ENCODE data around the gene MCC. TPM values are rescaled to one million over a fixed set of nuclear protein-coding genes. Genes with fewer than 3 reads are reported as not detected.
A peak's percentile ranks its signal among the peaks of the same experiment; 100 is the strongest.

MCC gene
- polyA plus RNA-seq, 1 donor (not counting 4 experiments of a cell fraction or from before 2014, with no cell fraction given) = 24.6 TPM

DNA sequence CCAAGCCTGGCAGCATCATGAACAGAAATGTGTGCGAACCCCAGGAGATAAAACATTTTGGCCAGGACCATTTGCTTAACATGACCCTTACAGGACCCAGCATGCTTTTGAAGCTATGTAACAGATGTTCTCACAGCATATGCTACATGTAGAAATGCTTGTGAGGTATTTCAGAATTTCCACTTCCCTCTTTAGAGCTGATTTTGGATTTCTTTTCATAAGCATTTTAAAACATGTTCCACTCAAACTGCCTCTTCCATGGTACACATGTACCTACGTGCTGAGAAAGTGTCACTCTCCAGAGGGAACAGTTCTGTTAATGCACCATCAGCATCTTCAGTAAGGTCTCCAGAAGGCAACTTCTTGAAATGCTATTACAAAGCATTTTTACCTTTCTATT is 37.8 kb downstream of the MCC start:
- peaks cover 0 to 7% of the 10 kb centered on the region in 2 experiments for H3K36me3 ChIP-seq (ENCODE audit: control insufficient read depth in 2 of 2, extremely low read depth in 1 of 2, insufficient read depth in 2 of 2, low read length in 2 of 2)
- dilution Hi-C loops (cut with MboI; ENCODE audit: extremely low pct_ligation_motif_present, low sequenced_read_pairs) = no loop called here
- peak; percentile 58 for FAIRE-seq

GRCh38 chr5:113448252-113448651 is 40.0 kb downstream of the MCC start:
- H3K4me1 ChIP-seq (ENCODE audit: control insufficient read depth, extremely low read depth, insufficient read depth, low read length) = peaks cover 9% of the 10 kb centered on the region
- no peak overlapping the region for H3K9ac ChIP-seq (ENCODE audit: control insufficient read depth, extremely low read depth, insufficient read depth, low read length)
- TF ChIP-seq CTCF (optimal IDR thresholded peaks at IDR 0.05 in 1 of 3, IDR thresholded peaks at IDR 0.05 in 1 of 3, conservative IDR thresholded peaks at IDR 0.05 in 1 of 3; ENCODE audit: extremely low read depth in 1 of 3, insufficient read depth in 2 of 3, low read length in 3 of 3) (no peak), EZH2 (IDR thresholded peaks at IDR 0.05; ENCODE audit: low read length) (no peak)
- no peak overlapping the region for H3K4me3 ChIP-seq (ENCODE audit: control insufficient read depth in 2 of 3, extremely low read depth in 1 of 3, insufficient read depth in 2 of 3, low read depth in 1 of 3, low read length in 3 of 3)
- no peaks in the 10 kb centered on the region for H3K79me2 ChIP-seq (ENCODE audit: control insufficient read depth, insufficient read depth, low read length)
- dilution Hi-C loops (cut with MboI; ENCODE audit: extremely low pct_ligation_motif_present, low sequenced_read_pairs) = no loop called here
- FAIRE-seq = no peak
- H3K9me3 ChIP-seq (ENCODE audit: control insufficient read depth, low read depth, low read length) = no peaks in the 10 kb centered on the region
- no peak overlapping the region for H2AFZ ChIP-seq (ENCODE audit: control insufficient read depth, low read length)
- H4K20me1 ChIP-seq (ENCODE audit: control insufficient read depth, extremely low read depth, insufficient read depth, low read length) = no peaks in the 10 kb centered on the region
- no peak overlapping the region for H3K4me2 ChIP-seq (ENCODE audit: control insufficient read depth, extremely low read depth, insufficient read depth, low read depth, low read length)
- no peaks in the 10 kb centered on the region for H3K9me1 ChIP-seq (ENCODE audit: control insufficient read depth, extremely low read depth, insufficient read depth, low read length)
- DNase-seq (ENCODE audit: low read depth, low spot score) = no peak
- no peak overlapping the region for H3K27ac ChIP-seq (ENCODE audit: control insufficient read depth, insufficient read depth, low read length)
- H3K27me3 ChIP-seq (ENCODE audit: control insufficient read depth, extremely low read depth, insufficient read depth, low read length) = no peaks in the 10 kb centered on the region
- peaks cover 0 to 7% of the 10 kb centered on the region in 2 experiments for H3K36me3 ChIP-seq (ENCODE audit: control insufficient read depth in 2 of 2, extremely low read depth in 1 of 2, insufficient read depth in 2 of 2, low read length in 2 of 2)

More for the DNA sequence above, 37.8 kb downstream of the MCC start:
- Histone ChIP-seq H3K9me1 (ENCODE audit: control insufficient read depth, extremely low read depth, insufficient read depth, low read length) (no peaks in the 10 kb centered on the region), H3K4me2 (ENCODE audit: control insufficient read depth, extremely low read depth, insufficient read depth, low read depth, low read length) (no peak overlapping the region), H3K27ac (ENCODE audit: control insufficient read depth, insufficient read depth, low read length) (no peak overlapping the region), H3K4me3 (ENCODE audit: control insufficient read depth in 2 of 3, extremely low read depth in 1 of 3, insufficient read depth in 2 of 3, low read depth in 1 of 3, low read length in 3 of 3) (no peak overlapping the region), H2AFZ (ENCODE audit: control insufficient read depth, low read length) (no peak overlapping the region), H3K4me1 (ENCODE audit: control insufficient read depth, extremely low read depth, insufficient read depth, low read length) (peaks cover 9% of the 10 kb centered on the region), H3K27me3 (ENCODE audit: control insufficient read depth, extremely low read depth, insufficient read depth, low read length) (no peaks in the 10 kb centered on the region), H3K79me2 (ENCODE audit: control insufficient read depth, insufficient read depth, low read length) (no peaks in the 10 kb centered on the region), H4K20me1 (ENCODE audit: control insufficient read depth, extremely low read depth, insufficient read depth, low read length) (no peaks in the 10 kb centered on the region), H3K9ac (ENCODE audit: control insufficient read depth, extremely low read depth, insufficient read depth, low read length) (no peak overlapping the region), H3K9me3 (ENCODE audit: control insufficient read depth, low read depth, low read length) (no peaks in the 10 kb centered on the region)
- DNase-seq (ENCODE audit: low read depth, low spot score) = no peak
- TF ChIP-seq CTCF (optimal IDR thresholded peaks at IDR 0.05 in 1 of 3, IDR thresholded peaks at IDR 0.05 in 1 of 3, conservative IDR thresholded peaks at IDR 0.05 in 1 of 3; ENCODE audit: extremely low read depth in 1 of 3, insufficient read depth in 2 of 3, low read length in 3 of 3) (no peak), EZH2 (IDR thresholded peaks at IDR 0.05; ENCODE audit: low read length) (no peak)
